Measurements from ENCODE around the gene TYK2. TPM values are rescaled to one million over a fixed set of nuclear protein-coding genes. Genes with fewer than 3 reads are reported as not detected.
A peak's percentile ranks its signal among the peaks of the same experiment; 100 is the strongest.

The TYK2 gene
- total RNA-seq, 1 experiment from 2014 or later = 108 TPM

DNA sequence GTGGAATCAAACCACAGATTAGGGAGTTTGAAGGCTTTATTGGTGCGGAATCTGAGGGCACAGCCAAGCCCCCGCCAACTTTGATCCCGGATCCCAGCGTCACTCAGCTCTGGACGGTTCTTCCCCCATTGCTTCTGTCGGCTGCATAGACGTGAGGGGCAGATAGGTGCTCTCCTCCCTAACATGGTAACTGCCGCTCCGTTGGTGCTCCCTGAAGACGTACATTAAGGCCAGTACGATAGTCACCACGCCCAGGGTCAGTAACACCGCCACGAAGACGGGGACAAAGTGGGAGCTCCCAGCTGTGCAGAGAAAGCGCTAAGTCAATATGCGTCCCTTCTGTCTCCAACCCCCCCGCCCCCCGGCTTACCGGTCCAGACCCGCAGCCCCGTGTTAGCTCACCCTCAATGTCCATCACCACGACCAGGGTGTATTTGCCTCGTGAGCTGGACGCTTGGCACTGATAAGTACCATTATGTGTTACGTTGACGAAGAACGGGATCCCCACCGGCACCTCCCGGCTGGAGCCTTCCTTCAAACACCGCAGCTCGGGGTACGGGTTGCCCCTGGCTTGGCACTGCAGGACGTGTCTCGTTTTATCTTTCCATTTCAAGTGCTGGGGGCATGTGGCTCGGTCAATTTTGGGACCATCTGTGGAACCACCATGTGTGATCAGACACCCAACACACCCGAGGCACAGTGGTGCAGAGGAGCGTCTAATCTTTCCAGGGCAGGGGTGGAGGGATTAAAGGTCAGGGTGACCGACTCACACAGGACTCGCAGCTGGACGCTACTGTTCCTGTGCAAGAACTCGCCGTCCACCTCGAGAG, 46.4 kb downstream of the TYK2 start:
- peak overlapping the region; percentile 76 for H3K4me3 ChIP-seq (ENCODE audit: low read length)
- peak overlapping the region; percentile 91 for H3K4me2 ChIP-seq (ENCODE audit: low read depth, low read length, poor library complexity, severe bottlenecking)
- H3K27me3 ChIP-seq (ENCODE audit: low read length) = no peaks in the 10 kb centered on the region
- H2AFZ ChIP-seq (ENCODE audit: low read length) = no peak overlapping the region
- H3K9ac ChIP-seq (ENCODE audit: low read length) = peak overlapping the region; percentile 79
- no peaks in the 10 kb centered on the region; the same call in 1 of the 2 replicates for H4K20me1 ChIP-seq (ENCODE audit: insufficient read depth, low read depth, low read length)
- no peak overlapping the region for H3K27ac ChIP-seq (ENCODE audit: low read length)
- peaks cover 6% of the 10 kb centered on the region for H3K36me3 ChIP-seq (ENCODE audit: insufficient read depth, low read length)
- H3K79me2 ChIP-seq (ENCODE audit: low read length) = peaks cover 44% of the 10 kb centered on the region
- no peaks in the 10 kb centered on the region for H3K9me3 ChIP-seq (ENCODE audit: low read length)
- H3K4me1 ChIP-seq (ENCODE audit: low read length) = peaks cover 42% of the 10 kb centered on the region
- DNase-seq = no peak
- no peaks in the 10 kb centered on the region for H3K9me2 ChIP-seq (replicated peaks; ENCODE audit: insufficient read depth, low read length)

DNA sequence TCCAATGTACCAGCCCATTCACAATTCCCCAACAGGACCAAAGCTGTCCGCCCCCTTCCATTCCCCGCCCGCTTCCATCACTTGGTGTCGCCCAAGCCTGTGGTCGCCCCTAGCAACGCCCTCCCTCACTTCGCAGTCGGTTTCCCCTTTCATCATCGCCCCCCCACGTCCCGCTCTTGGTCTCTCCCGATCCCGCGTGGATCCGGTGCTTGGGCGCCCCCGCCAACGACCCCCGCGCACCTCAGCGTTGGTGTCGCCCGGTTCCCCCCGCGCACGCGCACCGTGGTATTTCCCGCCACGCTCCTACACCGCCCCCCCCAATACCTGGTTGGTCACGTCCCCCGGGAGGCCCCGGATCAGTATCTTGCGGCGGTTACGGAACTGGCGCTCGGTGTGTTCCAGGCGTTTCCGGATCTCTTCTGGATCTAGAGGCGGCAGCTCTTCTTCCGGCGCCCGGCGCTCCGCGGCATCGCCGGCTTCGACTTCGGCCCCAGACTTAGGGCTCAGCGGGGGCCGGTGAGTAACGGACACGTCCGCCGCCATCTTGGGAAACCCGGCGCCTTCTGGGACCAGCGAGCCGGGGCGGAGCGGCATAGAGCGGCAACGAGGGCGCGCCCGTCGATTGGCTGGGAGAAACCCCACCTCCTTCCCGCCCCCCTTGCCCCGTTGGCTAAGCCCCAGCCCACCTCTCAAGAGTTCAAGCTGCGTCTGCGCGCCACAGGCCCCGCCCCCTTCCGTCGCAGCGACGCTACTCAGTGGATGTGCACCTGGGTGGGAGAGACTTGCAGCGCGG, 47.2 kb downstream of the TYK2 start, which contains the start of gene RAVER1:
RAVER1 (minus strand) TSS at position 565 of the 793 bp plus-strand sequence; CDS start at position 543, 22 bp downstream.
- Histone ChIP-seq H4K20me1 (ENCODE audit: insufficient read depth, low read depth, low read length) (no peaks in the 10 kb centered on the region; the same call in 1 of the 2 replicates), H3K4me3 (ENCODE audit: low read length) (peak within 1 kb of the TSS; percentile 76), H3K79me2 (ENCODE audit: low read length) (peaks cover 36% of the 10 kb centered on the region), H3K4me2 (ENCODE audit: low read depth, low read length, poor library complexity, severe bottlenecking) (peak within 1 kb of the TSS; percentile 91), H3K9ac (ENCODE audit: low read length) (peak within 1 kb of the TSS; percentile 98), H3K27ac (ENCODE audit: low read length) (peak within 1 kb of the TSS; percentile 91), H3K9me2 (replicated peaks; ENCODE audit: insufficient read depth, low read length) (no peaks in the 10 kb centered on the region), H2AFZ (ENCODE audit: low read length) (no peak within 1 kb of the TSS; the same call in 1 of the 2 replicates), H3K27me3 (ENCODE audit: low read length) (no peaks in the 10 kb centered on the region), H3K9me3 (ENCODE audit: low read length) (no peaks in the 10 kb centered on the region), H3K36me3 (ENCODE audit: insufficient read depth, low read length) (peaks cover 6% of the 10 kb centered on the region), H3K4me1 (ENCODE audit: low read length) (peaks cover 34% of the 10 kb centered on the region)
- peak; percentile 99 for DNase-seq

DNA sequence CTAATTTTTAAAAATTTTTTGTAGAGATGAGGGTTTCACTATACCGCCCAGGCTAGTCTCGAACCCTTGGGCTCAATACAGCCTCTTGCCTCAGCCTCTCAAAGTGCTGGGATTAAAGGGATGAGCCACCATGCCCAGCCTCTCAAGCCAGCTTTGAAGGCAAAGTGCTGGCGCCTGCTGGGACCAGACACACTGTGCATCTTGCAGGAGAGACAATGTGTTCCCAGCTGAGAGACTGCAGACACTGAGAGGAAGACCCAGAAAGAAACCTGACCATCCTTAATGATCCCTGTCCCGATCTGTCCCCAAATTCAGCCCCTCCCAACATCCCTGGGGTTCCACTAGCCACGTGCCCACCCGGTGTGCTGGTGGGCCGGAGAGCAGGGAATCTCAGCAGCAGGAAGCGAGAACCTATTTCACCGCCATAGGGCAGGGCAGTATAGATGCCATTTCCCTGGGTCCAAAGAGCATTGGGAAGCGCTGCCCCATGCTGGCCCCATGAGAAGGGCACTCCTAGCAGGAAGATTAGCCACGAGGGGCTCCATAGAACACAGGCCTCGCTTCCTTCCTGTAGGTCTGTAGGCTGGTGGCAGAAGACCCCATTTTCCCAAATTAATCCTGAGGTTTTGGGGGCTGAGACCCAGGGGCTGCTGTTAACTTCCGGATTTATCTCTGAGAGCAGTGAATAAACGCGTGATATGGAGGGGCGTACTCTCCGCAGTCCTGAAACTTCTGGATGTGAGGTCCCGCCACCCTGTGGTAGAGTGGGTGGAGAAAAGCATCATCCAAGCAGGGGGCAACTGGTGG, 48.0 kb downstream of the TYK2 start:
- Histone ChIP-seq H3K79me2 (ENCODE audit: low read length) (peaks cover 36% of the 10 kb centered on the region), H3K27me3 (ENCODE audit: low read length) (no peaks in the 10 kb centered on the region), H3K4me1 (ENCODE audit: low read length) (peaks cover 28% of the 10 kb centered on the region), H3K9me3 (ENCODE audit: low read length) (no peaks in the 10 kb centered on the region), H4K20me1 (ENCODE audit: insufficient read depth, low read depth, low read length) (peaks cover 7% of the 10 kb centered on the region; the same call in 1 of the 2 replicates), H3K36me3 (ENCODE audit: insufficient read depth, low read length) (peaks cover 13% of the 10 kb centered on the region), H2AFZ (ENCODE audit: low read length) (no peak overlapping the region), H3K4me3 (ENCODE audit: low read length) (peak overlapping the region; percentile 76), H3K27ac (ENCODE audit: low read length) (peak overlapping the region; percentile 91; the same call in 1 of the 2 replicates), H3K4me2 (ENCODE audit: low read depth, low read length, poor library complexity, severe bottlenecking) (peak overlapping the region; percentile 72), H3K9me2 (replicated peaks; ENCODE audit: insufficient read depth, low read length) (no peaks in the 10 kb centered on the region), H3K9ac (ENCODE audit: low read length) (peak overlapping the region; percentile 98)
- no peak for DNase-seq

DNA sequence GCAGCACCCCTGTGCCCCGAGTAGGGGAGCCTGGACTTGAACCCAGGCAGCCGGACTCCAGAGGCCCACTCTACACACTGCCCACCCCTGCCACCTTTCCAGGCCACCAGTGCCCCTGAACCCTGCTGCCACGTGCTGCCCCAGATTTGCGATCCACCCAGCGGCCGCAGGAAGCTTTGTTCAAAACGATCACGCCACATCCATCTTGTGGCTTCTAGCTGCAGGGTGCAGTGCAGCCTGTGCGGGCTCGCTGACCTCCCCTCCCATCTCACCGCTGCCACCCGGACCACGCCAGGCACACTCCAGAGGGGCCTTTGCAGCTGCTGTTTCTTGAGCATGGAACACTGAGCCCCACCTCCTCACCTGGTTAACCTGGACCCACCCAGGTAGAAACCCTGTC, 50.8 kb downstream of the TYK2 start:
- DNase-seq = no peak
- H3K4me2 ChIP-seq (ENCODE audit: low read depth, low read length, poor library complexity, severe bottlenecking) = no peak overlapping the region
- H4K20me1 ChIP-seq (ENCODE audit: insufficient read depth, low read depth, low read length) = peaks cover 7% of the 10 kb centered on the region; the same call in 1 of the 2 replicates
- H3K9me2 ChIP-seq (replicated peaks; ENCODE audit: insufficient read depth, low read length) = no peaks in the 10 kb centered on the region
- H3K36me3 ChIP-seq (ENCODE audit: insufficient read depth, low read length) = peaks cover 13% of the 10 kb centered on the region
- peaks cover 19% of the 10 kb centered on the region for H3K4me1 ChIP-seq (ENCODE audit: low read length)
- no peak overlapping the region for H2AFZ ChIP-seq (ENCODE audit: low read length)
- no peak overlapping the region for H3K9ac ChIP-seq (ENCODE audit: low read length)
- no peak overlapping the region for H3K4me3 ChIP-seq (ENCODE audit: low read length)
- H3K27ac ChIP-seq (ENCODE audit: low read length) = no peak overlapping the region
- H3K9me3 ChIP-seq (ENCODE audit: low read length) = no peaks in the 10 kb centered on the region
- peaks cover 35% of the 10 kb centered on the region for H3K79me2 ChIP-seq (ENCODE audit: low read length)
- no peaks in the 10 kb centered on the region for H3K27me3 ChIP-seq (ENCODE audit: low read length)

DNA sequence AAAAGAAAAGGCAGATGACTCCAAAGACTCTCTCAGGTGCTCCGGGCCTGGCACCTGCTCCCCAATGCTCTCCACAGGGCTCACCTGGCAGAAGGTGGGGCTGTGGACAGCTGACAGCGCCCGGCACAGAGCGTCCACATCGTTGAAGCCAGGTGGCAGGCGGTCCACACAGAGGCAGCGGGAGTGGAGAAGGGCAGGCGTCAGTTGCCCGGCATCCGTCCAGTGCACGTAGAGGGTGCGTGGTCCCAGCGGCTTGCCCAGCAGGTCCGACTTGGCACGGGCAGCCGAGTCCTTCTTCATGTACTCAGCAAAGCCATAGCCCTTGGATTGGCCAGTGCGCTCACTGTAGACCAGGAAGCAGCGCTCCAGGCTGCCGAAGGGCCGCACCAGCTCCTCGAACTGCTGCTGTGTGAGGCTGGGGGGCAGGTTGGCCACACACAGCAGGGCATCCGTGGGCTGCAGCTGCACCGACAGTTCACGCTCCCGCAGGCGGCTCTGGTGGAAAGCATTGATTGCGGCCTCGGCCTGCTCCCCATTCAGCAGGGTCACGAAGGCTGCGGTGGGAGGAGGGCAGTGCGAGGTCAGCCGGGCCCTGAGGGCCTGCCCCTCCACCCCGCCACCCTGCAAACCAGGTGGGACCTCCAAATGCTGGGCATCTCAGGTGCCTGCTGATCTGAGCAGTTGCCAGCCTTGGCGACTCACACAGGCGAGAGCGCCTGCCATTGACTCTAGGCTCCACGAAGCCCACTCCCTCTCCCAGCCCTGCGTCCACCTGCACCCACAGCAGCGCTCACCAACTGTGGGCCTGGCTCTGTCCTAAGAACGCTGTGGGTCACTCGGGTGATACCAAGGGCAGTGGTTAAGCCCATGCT, 51.6 kb downstream of the TYK2 start:
- peaks cover 12% of the 10 kb centered on the region for H3K4me1 ChIP-seq (ENCODE audit: low read length)
- no peak overlapping the region for H2AFZ ChIP-seq (ENCODE audit: low read length)
- no peak overlapping the region for H3K4me2 ChIP-seq (ENCODE audit: low read depth, low read length, poor library complexity, severe bottlenecking)
- H3K4me3 ChIP-seq (ENCODE audit: low read length) = no peak overlapping the region
- peaks cover 13% of the 10 kb centered on the region for H3K36me3 ChIP-seq (ENCODE audit: insufficient read depth, low read length)
- no peaks in the 10 kb centered on the region for H3K9me3 ChIP-seq (ENCODE audit: low read length)
- no peak for DNase-seq
- no peaks in the 10 kb centered on the region for H3K9me2 ChIP-seq (replicated peaks; ENCODE audit: insufficient read depth, low read length)
- H4K20me1 ChIP-seq (ENCODE audit: insufficient read depth, low read depth, low read length) = peaks cover 7% of the 10 kb centered on the region; the same call in 1 of the 2 replicates
- no peak overlapping the region for H3K9ac ChIP-seq (ENCODE audit: low read length)
- no peaks in the 10 kb centered on the region for H3K27me3 ChIP-seq (ENCODE audit: low read length)
- peaks cover 28% of the 10 kb centered on the region for H3K79me2 ChIP-seq (ENCODE audit: low read length)
- H3K27ac ChIP-seq (ENCODE audit: low read length) = no peak overlapping the region

DNA sequence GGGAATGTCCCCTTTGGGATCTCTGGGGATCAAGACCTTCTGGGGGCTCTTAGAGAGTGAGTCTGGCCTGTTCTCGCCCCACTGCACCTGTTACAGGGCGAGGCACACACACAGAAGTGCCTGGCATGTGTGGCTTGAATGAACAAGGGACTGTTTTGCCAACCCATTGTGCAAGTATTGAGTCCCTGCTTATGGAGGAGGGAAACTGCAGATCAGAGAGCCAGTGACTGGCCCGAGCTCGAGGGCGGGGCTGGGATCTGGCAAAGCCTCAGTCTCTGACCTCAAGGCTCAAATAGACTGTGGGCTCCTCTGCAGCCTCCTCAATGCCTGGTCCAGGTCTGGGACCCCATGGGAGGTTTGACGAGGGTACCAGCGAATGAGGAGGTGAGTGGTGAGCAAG, 52.6 kb downstream of the TYK2 start:
- Histone ChIP-seq H3K27me3 (ENCODE audit: low read length) (no peaks in the 10 kb centered on the region), H2AFZ (ENCODE audit: low read length) (no peak overlapping the region), H3K4me1 (ENCODE audit: low read length) (peaks cover 9% of the 10 kb centered on the region), H3K9ac (ENCODE audit: low read length) (no peak overlapping the region), H3K4me2 (ENCODE audit: low read depth, low read length, poor library complexity, severe bottlenecking) (no peak overlapping the region), H3K27ac (ENCODE audit: low read length) (no peak overlapping the region), H3K4me3 (ENCODE audit: low read length) (no peak overlapping the region), H3K9me3 (ENCODE audit: low read length) (no peaks in the 10 kb centered on the region), H3K9me2 (replicated peaks; ENCODE audit: insufficient read depth, low read length) (no peaks in the 10 kb centered on the region), H3K79me2 (ENCODE audit: low read length) (peaks cover 23% of the 10 kb centered on the region), H3K36me3 (ENCODE audit: insufficient read depth, low read length) (peaks cover 13% of the 10 kb centered on the region), H4K20me1 (ENCODE audit: insufficient read depth, low read depth, low read length) (peaks cover 7% of the 10 kb centered on the region; the same call in 1 of the 2 replicates)
- DNase-seq = no peak

DNA sequence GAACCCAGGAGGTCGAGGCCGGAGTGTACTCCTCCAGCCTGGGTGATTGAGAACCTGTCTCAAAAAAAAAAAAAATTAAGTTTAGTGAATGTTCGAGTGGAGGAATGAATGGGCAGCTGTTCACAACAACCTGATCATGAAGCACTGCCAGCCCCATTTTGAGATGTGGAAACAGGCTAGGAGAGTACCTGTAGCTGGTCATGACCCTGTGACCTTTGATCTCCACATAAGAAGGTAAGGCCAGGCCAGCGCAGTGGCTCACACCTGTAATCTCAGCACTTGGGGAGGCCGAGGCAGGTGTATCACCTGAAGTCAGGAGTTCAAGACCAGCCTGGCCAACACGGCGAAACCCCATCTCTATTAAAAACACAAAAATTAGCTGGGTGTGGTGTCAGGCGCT, 54.6 kb downstream of the TYK2 start:
- H4K20me1 ChIP-seq (ENCODE audit: insufficient read depth, low read depth, low read length) = 0 out of 2 replicates have a peak, but pooled peaks cover 7% of the 10 kb centered on the region
- H3K27ac ChIP-seq (ENCODE audit: low read length) = no peak overlapping the region
- no peak overlapping the region for H3K4me3 ChIP-seq (ENCODE audit: low read length)
- H3K36me3 ChIP-seq (ENCODE audit: insufficient read depth, low read length) = peaks cover 13% of the 10 kb centered on the region
- H3K27me3 ChIP-seq (ENCODE audit: low read length) = no peaks in the 10 kb centered on the region
- no peaks in the 10 kb centered on the region for H3K9me3 ChIP-seq (ENCODE audit: low read length)
- no peak overlapping the region for H3K9ac ChIP-seq (ENCODE audit: low read length)
- DNase-seq = no peak
- no peaks in the 10 kb centered on the region for H3K4me1 ChIP-seq (ENCODE audit: low read length)
- H3K4me2 ChIP-seq (ENCODE audit: low read depth, low read length, poor library complexity, severe bottlenecking) = no peak overlapping the region
- peaks cover 7% of the 10 kb centered on the region; the same call in 1 of the 2 replicates for H3K79me2 ChIP-seq (ENCODE audit: low read length)
- H2AFZ ChIP-seq (ENCODE audit: low read length) = no peak overlapping the region
- no peaks in the 10 kb centered on the region for H3K9me2 ChIP-seq (replicated peaks; ENCODE audit: insufficient read depth, low read length)
